ENCODE measurements around the gene UTS2B. TPM values are rescaled to one million over a fixed set of nuclear protein-coding genes. Genes with fewer than 3 reads are reported as not detected.
"Not testable (repeated sequence)": the region's sequence is repeated elsewhere in the genome, so short reads cannot be mapped to it uniquely, and the experiment has no call there.

Gene UTS2B
- total and polyA plus RNA-seq, 10 of the 15 experiments (the other 5 are each of a cell fraction or from before 2014, with no cell fraction given), result 0.15 to 0.72 (median 0.44) TPM

DNA sequence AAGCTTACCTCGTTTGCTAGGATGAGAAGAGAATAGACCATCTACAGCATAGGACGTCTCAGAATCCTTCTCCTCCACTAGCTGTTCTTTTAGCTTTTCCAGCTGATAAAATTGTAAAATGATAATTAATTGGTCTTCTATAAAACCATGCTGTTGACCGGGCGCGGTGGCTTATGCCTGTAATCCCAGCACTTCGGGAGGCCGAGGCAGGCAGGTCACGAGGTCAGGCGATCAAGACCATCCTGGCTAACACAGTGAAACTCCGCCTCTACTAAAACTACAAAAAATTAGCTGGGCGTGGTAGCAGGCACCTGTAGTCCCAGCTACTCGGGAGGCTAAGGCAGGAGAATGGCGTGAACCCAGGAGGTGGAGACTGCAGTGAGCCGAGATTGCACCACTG is 55.1 kb downstream of the UTS2B start:
- H3K27me3 ChIP-seq (replicated peaks in 1 of 2; ENCODE audit: control insufficient read depth in 2 of 2, insufficient read depth in 2 of 2, low read length in 1 of 2); H2AFZ ChIP-seq (ENCODE audit: control insufficient read depth, low read depth, low read length); in situ Hi-C loops (cut with MboI); H3K9me3 ChIP-seq (replicated peaks; ENCODE audit: control insufficient read depth, insufficient read depth, low read length); intact Hi-C loops (cut with micrococcal nuclease; ENCODE audit: unreplicated experiment); H4K20me1 ChIP-seq (ENCODE audit: control insufficient read depth, insufficient read depth); H3K36me3 ChIP-seq (ENCODE audit: control insufficient read depth in 2 of 2, insufficient read depth in 2 of 2, low read length in 1 of 2); FAIRE-seq; H3K9ac ChIP-seq (ENCODE audit: control insufficient read depth, insufficient read depth, low read length); H3K4me1 ChIP-seq (ENCODE audit: control insufficient read depth, insufficient read depth, low read length); H3K27ac ChIP-seq (ENCODE audit: control insufficient read depth, insufficient read depth); H3K4me3 ChIP-seq; ATAC-seq; BruUV-seq (replicated peaks); H3K79me2 ChIP-seq (ENCODE audit: control insufficient read depth, insufficient read depth, low read length); H3K4me2 ChIP-seq (ENCODE audit: control insufficient read depth, insufficient read depth); DNase-seq (ENCODE audit: low read depth, low spot score): not testable (repeated sequence)
- ChIA-PET POLR2A (interaction anchor here (0.6 to 1.1 kb wide), 3 partner anchors 9 to 54 kb away, joined by 3 to 4 read pairs (median 3); partner anchors contain the start of gene CCDC50), SMC1A (ENCODE audit: uncharacterized antibody, unreplicated experiment) (interaction anchor here (0.9 to 21.5 kb wide), 6 partner anchors 12 to 80 kb away, joined by 3 to 375 read pairs (median 5); no protein-coding TSS in a partner anchor), RAD21 (ENCODE audit: unreplicated experiment) (interaction anchor here (0.6 kb wide), 1 partner anchor 16 kb away, joined by 3 read pairs; no protein-coding TSS in a partner anchor), CTCF (interaction anchor here (0.8 to 1.5 kb wide), 7 partner anchors 8 to 31 kb away, joined by 3 to 8 read pairs (median 3); no protein-coding TSS in a partner anchor)
- WGBS (ENCODE audit: insufficient coverage, insufficient replicate concordance, low lambda C conversion rate, missing lambda C conversion rate), result 85% methylated on average over 14 of the region's 14 CpGs

- no TSS peak for BruUV-seq (replicated peaks)
- Histone ChIP-seq H3K9ac (ENCODE audit: control insufficient read depth, insufficient read depth, low read length) (no peak overlapping the region), H3K4me2 (ENCODE audit: control insufficient read depth, insufficient read depth) (peak overlapping the region; percentile 77), H3K9me3 (replicated peaks; ENCODE audit: control insufficient read depth, insufficient read depth, low read length) (peaks cover 7% of the 10 kb centered on the region; the same call in 2 of the 3 replicates), H3K79me2 (ENCODE audit: control insufficient read depth, insufficient read depth, low read length) (no peaks in the 10 kb centered on the region), H2AFZ (ENCODE audit: control insufficient read depth, low read depth, low read length) (no peak overlapping the region), H3K4me1 (ENCODE audit: control insufficient read depth, insufficient read depth, low read length) (peaks cover 11% of the 10 kb centered on the region), H3K4me3 (no peak overlapping the region), H3K36me3 (ENCODE audit: control insufficient read depth in 2 of 2, insufficient read depth in 2 of 2, low read length in 1 of 2) (no peaks in the 10 kb centered on the region), H4K20me1 (ENCODE audit: control insufficient read depth, insufficient read depth) (no peaks in the 10 kb centered on the region), H3K27ac (ENCODE audit: control insufficient read depth, insufficient read depth) (peak overlapping the region; percentile 46; the same call in 1 of the 2 replicates), H3K27me3 (replicated peaks in 1 of 2; ENCODE audit: control insufficient read depth in 2 of 2, insufficient read depth in 2 of 2, low read length in 1 of 2) (no peaks in the 10 kb centered on the region)
- ATAC-seq, result peak; percentile 87
- ChIA-PET SMC1A (ENCODE audit: uncharacterized antibody, unreplicated experiment) (interaction anchor here (0.6 to 21.5 kb wide), 27 partner anchors 8 to 1569 kb away, joined by 3 to 375 read pairs (median 7); partner anchors contain the start of gene CCDC50), RAD21 (ENCODE audit: unreplicated experiment) (interaction anchor here (0.7 to 7.3 kb wide), 28 partner anchors 8 to 126 kb away, joined by 3 to 55 read pairs (median 5); partner anchors contain the start of genes CCDC50 and UTS2B), POLR2A (interaction anchor here (0.7 to 3.5 kb wide), 10 partner anchors 9 to 84 kb away, joined by 3 to 21 read pairs (median 6); no protein-coding TSS in a partner anchor), CTCF (interaction anchor here (0.6 to 4.3 kb wide), 14 partner anchors 9 to 790 kb away, joined by 3 to 29 read pairs (median 3); no protein-coding TSS in a partner anchor)
- intact Hi-C loops (cut with micrococcal nuclease; ENCODE audit: unreplicated experiment), result loop anchor here (2.0 kb wide), 1 partner anchor 17 kb away; no protein-coding TSS in a partner anchor
- 19% methylated on average over 5 of the region's 5 CpGs for WGBS (ENCODE audit: insufficient coverage, insufficient replicate concordance, low lambda C conversion rate, missing lambda C conversion rate)
- in situ Hi-C loops (cut with MboI), result no loop called here
- DNase-seq (ENCODE audit: low read depth, low spot score), result peak; percentile 49
- FAIRE-seq, result peak; percentile 95
- TF ChIP-seq MEF2B (IDR thresholded peaks at IDR 0.05; ENCODE audit: partially characterized antibody, poor library complexity, severe bottlenecking) (peak; percentile 74), MEF2A (IDR thresholded peaks at IDR 0.05; ENCODE audit: insufficient read depth, low read depth, low read length) (peak; percentile 90), ZNF217 (IDR thresholded peaks at IDR 0.05) (peak; percentile 44; the same call in 1 of the 2 replicates), RCOR1 (conservative IDR thresholded peaks at IDR 0.05; ENCODE audit: low read depth, low read length) (no peak), BCL11A (IDR thresholded peaks at IDR 0.05; ENCODE audit: low read depth, low read length) (0 out of 2 replicates have a peak, but pooled peaks have one; percentile 42), NFIC (IDR thresholded peaks at IDR 0.05; ENCODE audit: low read depth, low read length) (peak; percentile 85), MYB (IDR thresholded peaks at IDR 0.05; ENCODE audit: borderline replicate concordance, low read depth, low read length) (no peak), PAX8 (IDR thresholded peaks at IDR 0.05) (no peak), PBX3 (IDR thresholded peaks at IDR 0.05; ENCODE audit: insufficient replicate concordance, low read depth, low read length) (no peak), ZNF24 (IDR thresholded peaks at IDR 0.05) (peak; percentile 82), IKZF1 (conservative IDR thresholded peaks at IDR 0.05) (peak; percentile 50)
- TF ChIP-seq, protein P1, sequence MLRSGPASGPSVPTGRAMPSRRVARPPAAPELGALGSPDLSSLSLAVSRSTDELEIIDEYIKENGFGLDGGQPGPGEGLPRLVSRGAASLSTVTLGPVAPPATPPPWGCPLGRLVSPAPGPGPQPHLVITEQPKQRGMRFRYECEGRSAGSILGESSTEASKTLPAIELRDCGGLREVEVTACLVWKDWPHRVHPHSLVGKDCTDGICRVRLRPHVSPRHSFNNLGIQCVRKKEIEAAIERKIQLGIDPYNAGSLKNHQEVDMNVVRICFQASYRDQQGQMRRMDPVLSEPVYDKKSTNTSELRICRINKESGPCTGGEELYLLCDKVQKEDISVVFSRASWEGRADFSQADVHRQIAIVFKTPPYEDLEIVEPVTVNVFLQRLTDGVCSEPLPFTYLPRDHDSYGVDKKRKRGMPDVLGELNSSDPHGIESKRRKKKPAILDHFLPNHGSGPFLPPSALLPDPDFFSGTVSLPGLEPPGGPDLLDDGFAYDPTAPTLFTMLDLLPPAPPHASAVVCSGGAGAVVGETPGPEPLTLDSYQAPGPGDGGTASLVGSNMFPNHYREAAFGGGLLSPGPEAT (IDR thresholded peaks at IDR 0.05; ENCODE audit: low read depth), result peak; percentile 54; the same call in 1 of the 2 replicates
Measured at GRCh38 chr3:191269289-191270085, 60.8 kb downstream of the UTS2B start.
